Calu3 (cell line): Measurements from ENCODE around the gene SKIL. TPM values are rescaled to one million over a fixed set of nuclear protein-coding genes. Genes with fewer than 3 reads are reported as not detected.

Experiments
- BruUV-seq: library from RNA; stranded (reverse); fragments of 400-500 nt; replicated peaks from 2 replicates; lab custom pipeline; 2021; lab: Mats Ljungman, UMichigan
- CTCF ChIA-PET: fragments of 300-600 bp; sonication (Branson Sonifier 250); formaldehyde crosslinking; loops from one replicate; lab custom pipeline; 2022; ENCODE audit warnings: antibody characterized with exemption; lab: Charles Lee
- DNase-seq: peaks from one replicate; pipeline ENCODE4 v3.0.0; 2022
- H3K27ac Mint-ChIP-seq: one replicate; pipeline ENCODE4 v1.8.0; 2022; ENCODE audit warnings: mixed read lengths; ENCODE audit not compliant: unreplicated experiment
- H3K27me3 Mint-ChIP-seq: one replicate; pipeline ENCODE4 v1.8.0; 2022; ENCODE audit warnings: mixed read lengths; ENCODE audit not compliant: unreplicated experiment
- H3K36me3 Mint-ChIP-seq: one replicate; pipeline ENCODE4 v1.8.0; 2022; ENCODE audit warnings: mild to moderate bottlenecking, moderate library complexity, mixed read lengths; ENCODE audit not compliant: insufficient read depth, unreplicated experiment
- H3K4me1 Mint-ChIP-seq: one replicate; pipeline ENCODE4 v1.8.0; 2022; ENCODE audit warnings: mild to moderate bottlenecking, low read depth, mixed read lengths; ENCODE audit not compliant: unreplicated experiment
- H3K4me3 Mint-ChIP-seq: one replicate; pipeline ENCODE4 v1.8.0; 2022; ENCODE audit warnings: mild to moderate bottlenecking, low read depth, moderate library complexity, mixed read lengths; ENCODE audit not compliant: unreplicated experiment
- H3K9me3 Mint-ChIP-seq: one replicate; pipeline ENCODE4 v1.8.0; 2022; ENCODE audit warnings: low read depth, mixed read lengths; ENCODE audit not compliant: unreplicated experiment
- CTCF ChIP-seq: fragments of 200-600 bp; IDR thresholded peaks from one replicate; pipeline ENCODE4 v1.8.0; 2022; ENCODE audit warnings: antibody characterized with exemption; ENCODE audit not compliant: unreplicated experiment
- intact Hi-C: fragments of 100-400 bp; cut with micrococcal nuclease; formaldehyde crosslinking; loops from one replicate; pipeline ENCODE4 v1.10.0; 2022; ENCODE audit not compliant: unreplicated experiment
- total RNA-seq: library from RNA; stranded (reverse); gene quantifications from 2 replicates; pipeline ENCODE4 v1.2.3, GENCODE V29; 2022

Gene SKIL
- total RNA-seq, 1 experiment from 2014 or later: 265 TPM

- intact Hi-C loops: no loop called here
- TF ChIP-seq CTCF: no peak
- CTCF ChIA-PET: no interaction called here
- no peak overlapping the region for H3K4me3 Mint-ChIP-seq
- H3K36me3 Mint-ChIP-seq: no peaks in the 10 kb centered on the region
- H3K4me1 Mint-ChIP-seq: peaks cover 26% of the 10 kb centered on the region
- no peaks in the 10 kb centered on the region for H3K27me3 Mint-ChIP-seq
- no peak for DNase-seq
- no TSS peak for BruUV-seq
- no peak overlapping the region for H3K27ac Mint-ChIP-seq
- no peaks in the 10 kb centered on the region for H3K9me3 Mint-ChIP-seq
These were observed 68.8 kb downstream of the SKIL start for GRCh38 chr3:170426240-170426797.

GRCh38 chr3:170428095-170428494 lies 70.6 kb downstream of the SKIL start:
- no peak for TF ChIP-seq CTCF
- no TSS peak for BruUV-seq
- H3K4me1 Mint-ChIP-seq: peaks cover 26% of the 10 kb centered on the region
- intact Hi-C loops: no loop called here
- no peak overlapping the region for H3K27ac Mint-ChIP-seq
- H3K9me3 Mint-ChIP-seq: no peaks in the 10 kb centered on the region
- no peak overlapping the region for H3K4me3 Mint-ChIP-seq
- no peak for DNase-seq
- H3K27me3 Mint-ChIP-seq: no peaks in the 10 kb centered on the region
- CTCF ChIA-PET: interaction anchor here (0.7 to 1.1 kb wide), 3 partner anchors 9 to 48 kb away, joined by 3 to 8 read pairs (median 3); partner anchors contain the start of gene CLDN11
- no peaks in the 10 kb centered on the region for H3K36me3 Mint-ChIP-seq

GRCh38 chr3:170429050-170429449 lies 71.5 kb downstream of the SKIL start:
- no peaks in the 10 kb centered on the region for H3K36me3 Mint-ChIP-seq
- CTCF ChIA-PET: interaction anchor here (1.1 kb wide), 1 partner anchor 9 kb away, joined by 3 read pairs; no protein-coding TSS in a partner anchor
- H3K27me3 Mint-ChIP-seq: no peaks in the 10 kb centered on the region
- no peak overlapping the region for H3K4me3 Mint-ChIP-seq
- peaks cover 26% of the 10 kb centered on the region for H3K4me1 Mint-ChIP-seq
- no peak for DNase-seq
- no peaks in the 10 kb centered on the region for H3K9me3 Mint-ChIP-seq
- no peak overlapping the region for H3K27ac Mint-ChIP-seq
- BruUV-seq: no TSS peak
- no peak for TF ChIP-seq CTCF
- intact Hi-C loops: no loop called here

DNA sequence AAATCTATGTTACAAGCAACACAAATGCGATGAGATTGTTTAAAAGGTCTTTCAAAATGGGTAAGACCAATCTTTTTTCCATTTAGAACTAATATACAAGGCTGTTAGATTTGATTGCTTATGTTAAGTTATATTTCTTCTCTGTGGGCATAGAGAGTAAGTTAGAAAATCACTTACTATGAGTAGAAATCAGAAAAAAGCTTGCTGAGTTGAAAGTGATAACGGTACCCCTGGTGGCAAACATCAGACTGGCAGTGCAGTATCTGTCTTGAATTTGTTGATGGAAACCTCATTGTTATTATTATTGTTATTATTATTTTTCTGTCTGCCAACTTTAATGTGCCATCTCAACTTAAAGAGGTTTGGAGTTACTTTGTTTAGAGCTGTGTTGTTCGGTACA lies 73.5 kb downstream of the SKIL start:
- no peak overlapping the region for H3K4me3 Mint-ChIP-seq
- BruUV-seq: no TSS peak
- H3K36me3 Mint-ChIP-seq: no peaks in the 10 kb centered on the region
- H3K4me1 Mint-ChIP-seq: peaks cover 21% of the 10 kb centered on the region
- H3K9me3 Mint-ChIP-seq: no peaks in the 10 kb centered on the region
- no peak for DNase-seq
- peak; percentile 29 for TF ChIP-seq CTCF
- H3K27ac Mint-ChIP-seq: no peak overlapping the region
- CTCF ChIA-PET: interaction anchor here (1.1 to 1.7 kb wide), 2 partner anchors 9 to 17 kb away, joined by 3 to 8 read pairs; no protein-coding TSS in a partner anchor
- intact Hi-C loops: no loop called here
- no peaks in the 10 kb centered on the region for H3K27me3 Mint-ChIP-seq
